ENCODE results near the gene FSCN2.
A peak's percentile ranks its signal among the peaks of the same experiment; 100 is the strongest.

The FSCN2 gene

GRCh38 chr17:81540676-81541027 lies 12.5 kb downstream of the FSCN2 start:
- no peak for DNase-seq

- no peak for DNase-seq
These were observed 12.9 kb downstream of the FSCN2 start for GRCh38 chr17:81541123-81541522.

DNA sequence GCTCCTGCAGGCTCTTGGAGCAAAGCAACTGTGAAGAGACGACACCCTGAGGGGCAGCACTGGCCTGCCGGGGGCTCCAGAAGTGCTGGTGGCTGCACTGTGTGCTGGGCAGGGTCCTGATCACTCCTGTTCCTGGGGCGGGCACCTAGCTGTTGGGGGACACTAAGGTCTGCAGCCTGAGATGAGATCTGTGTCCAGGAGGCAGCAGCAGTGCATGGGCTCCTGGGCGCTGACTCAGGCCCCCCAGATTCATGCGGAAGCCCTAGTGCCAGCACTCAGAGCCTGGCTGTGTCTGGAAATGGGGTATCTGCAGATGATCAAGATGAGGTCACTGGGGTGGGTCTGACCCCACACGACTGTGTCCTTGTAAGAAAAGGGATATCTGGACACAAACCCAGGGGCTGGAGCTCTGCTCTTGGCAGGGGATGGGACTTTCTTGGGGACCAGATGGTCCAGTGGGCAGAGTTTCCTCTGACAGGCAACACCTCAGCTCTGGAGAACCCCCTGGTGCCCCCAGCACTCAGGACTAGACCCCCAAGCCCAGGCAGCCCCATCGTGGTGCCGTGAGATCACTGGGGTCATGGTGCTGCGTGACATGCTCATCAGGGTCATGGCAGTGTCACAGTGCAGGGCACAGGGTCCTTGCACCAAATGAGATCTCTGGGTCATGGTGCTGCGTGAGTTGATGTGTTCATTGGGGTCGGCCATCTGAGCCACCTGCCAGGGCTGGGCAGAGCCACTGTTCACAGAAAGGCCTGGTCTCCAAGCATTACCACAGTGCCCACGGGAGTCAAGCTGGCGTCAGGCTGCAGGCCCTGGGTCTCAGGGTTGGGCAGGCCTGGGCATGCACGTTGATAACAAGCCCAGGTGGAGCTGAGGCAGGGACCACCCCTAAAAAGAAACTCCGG lies 14.5 kb downstream of the FSCN2 start:
- no peak for DNase-seq

DNA sequence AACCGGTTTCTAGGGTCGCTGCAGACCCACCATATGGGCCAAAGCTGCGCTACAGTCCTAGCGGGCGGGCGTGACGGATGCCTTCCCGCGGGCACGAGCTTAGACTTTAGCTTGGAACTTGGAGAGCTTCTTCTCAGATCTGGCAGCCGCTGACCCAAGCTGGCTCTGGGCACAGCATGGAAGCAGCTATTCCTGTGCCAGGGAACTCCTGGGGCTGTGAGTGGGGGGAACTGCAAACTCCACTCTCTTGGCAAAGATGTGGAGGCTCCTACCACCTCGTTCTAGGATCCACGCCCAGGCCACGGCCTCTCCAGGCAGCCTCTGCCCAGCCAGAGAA lies 15.1 kb downstream of the FSCN2 start:
- no peak for DNase-seq

DNA sequence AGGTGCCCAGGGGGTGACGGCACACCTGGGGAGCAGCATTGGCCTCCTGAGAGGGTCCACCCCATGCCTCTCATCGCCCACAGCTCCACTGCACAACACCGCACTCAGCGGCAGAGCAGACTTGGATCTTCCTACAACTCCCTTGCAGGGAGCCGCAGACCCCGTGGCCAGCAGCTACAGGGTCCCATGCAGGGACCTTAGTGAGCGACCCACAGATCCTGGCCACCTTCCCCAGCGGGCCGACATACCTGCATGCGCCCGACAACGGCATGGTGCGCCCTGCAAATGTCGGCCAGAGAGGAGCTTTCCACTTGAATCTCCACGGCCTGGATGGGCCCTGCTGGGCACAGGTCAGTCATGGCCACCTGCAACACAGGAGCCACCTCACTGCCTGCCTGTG lies 15.6 kb downstream of the FSCN2 start:
- DNase-seq, result no peak

GRCh38 chr17:81544281-81544974 lies 16.3 kb downstream of the FSCN2 start:
- no peak for DNase-seq

DNA sequence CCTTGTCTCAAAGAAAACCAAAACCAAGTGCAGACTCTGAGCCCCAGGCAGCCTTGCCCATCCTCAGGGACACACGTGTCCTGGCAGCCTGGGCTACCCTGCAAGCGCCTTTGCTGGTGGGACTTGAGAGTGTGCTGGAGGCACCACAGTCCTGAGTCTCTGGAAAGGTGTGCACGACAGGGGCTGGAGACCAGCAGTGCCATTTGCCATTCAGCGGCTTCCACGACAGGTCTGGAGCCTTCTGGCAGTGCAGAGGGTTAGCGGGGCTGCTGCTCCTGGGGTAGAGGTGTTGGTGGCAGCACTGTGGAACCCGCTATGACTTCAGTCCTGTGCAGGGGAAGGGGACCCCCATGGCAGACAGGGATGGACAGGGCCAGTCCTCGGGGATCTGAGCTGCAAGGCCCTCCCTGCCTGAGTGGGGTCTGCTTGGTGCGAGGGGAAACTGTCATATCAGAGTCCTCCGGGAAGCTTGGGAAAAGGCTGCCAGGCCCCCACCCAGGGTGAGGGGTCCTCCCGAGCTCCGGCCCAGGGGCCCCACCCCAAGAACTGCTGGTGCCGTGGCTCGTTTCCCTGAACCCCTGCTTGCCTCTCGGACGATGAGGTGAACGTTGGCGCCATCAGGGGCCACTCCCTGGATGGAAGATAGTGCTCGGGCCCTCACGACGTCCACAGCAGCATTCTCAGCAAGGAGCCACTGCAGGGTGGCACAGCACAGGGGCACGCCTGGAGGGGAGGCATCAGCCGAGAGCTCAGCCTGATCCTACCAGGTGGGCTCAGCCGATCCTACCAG lies 17.2 kb downstream of the FSCN2 start:
- DNase-seq, result no peak

GRCh38 chr17:81546906-81547613 lies 18.9 kb downstream of the FSCN2 start:
- DNase-seq, result no peak

DNA sequence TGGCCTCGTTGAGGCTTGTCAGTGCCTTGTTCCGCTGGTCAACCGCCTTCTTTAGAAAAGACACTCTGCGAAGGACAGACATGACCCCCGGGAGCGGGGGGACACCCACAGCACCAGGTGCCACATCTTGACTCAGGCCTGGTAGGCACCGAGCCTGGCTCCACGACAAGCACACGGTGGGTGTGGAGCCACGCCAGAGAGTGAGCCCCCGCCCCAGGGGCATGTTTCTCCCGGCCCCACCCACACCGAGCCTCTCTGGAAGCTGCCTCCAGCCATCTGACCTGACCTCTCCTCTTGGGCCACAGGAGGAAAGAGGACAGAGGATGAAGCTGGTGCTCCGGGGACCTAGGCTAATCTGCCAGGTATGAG lies 19.4 kb downstream of the FSCN2 start:
- DNase-seq, result no peak

- no peak for DNase-seq
These were observed 20.9 kb downstream of the FSCN2 start for GRCh38 chr17:81549031-81549557.

DNA sequence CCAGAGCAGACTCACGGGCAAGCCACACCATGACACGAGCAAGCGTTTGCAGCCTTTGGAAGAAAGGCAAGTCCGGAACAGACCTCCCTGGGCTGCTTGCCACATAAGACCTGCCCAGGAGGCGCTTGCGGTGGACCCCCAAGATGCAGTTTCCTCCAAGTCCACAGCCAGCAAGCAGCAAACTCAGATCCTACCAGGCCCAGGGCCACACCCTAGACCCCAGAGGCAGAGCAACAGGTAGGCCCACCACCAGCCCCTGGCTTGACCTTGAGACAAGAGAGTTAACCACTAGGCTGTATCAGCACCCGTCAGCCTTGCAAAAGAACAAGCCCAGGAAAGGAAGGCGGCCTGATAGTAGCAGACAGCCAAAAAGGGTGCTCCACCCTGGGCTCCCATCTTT lies 21.6 kb downstream of the FSCN2 start:
- no peak for DNase-seq

DNA sequence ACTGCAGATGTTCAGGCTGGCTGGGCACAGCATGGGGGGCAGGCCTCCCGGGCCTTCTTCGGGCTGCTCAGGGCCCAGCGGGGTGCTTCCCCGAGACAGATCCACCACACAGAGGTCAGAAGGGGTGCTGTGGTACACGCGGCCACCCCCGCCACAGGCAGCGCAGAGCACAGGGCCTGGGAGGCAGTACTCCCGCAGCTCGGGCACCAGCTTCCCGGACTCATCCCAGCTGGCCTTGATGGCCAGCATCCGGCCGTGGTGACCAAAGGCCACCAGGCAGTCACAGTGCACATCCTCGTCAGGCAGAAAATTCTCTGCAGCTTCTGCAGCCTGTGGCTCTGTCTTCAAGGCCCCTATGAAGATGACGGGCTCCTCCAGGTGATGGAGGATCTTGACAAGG lies 22.1 kb downstream of the FSCN2 start:
- DNase-seq, result no peak

GRCh38 chr17:81550830-81551457 lies 22.8 kb downstream of the FSCN2 start:
- DNase-seq, result no peak

DNA sequence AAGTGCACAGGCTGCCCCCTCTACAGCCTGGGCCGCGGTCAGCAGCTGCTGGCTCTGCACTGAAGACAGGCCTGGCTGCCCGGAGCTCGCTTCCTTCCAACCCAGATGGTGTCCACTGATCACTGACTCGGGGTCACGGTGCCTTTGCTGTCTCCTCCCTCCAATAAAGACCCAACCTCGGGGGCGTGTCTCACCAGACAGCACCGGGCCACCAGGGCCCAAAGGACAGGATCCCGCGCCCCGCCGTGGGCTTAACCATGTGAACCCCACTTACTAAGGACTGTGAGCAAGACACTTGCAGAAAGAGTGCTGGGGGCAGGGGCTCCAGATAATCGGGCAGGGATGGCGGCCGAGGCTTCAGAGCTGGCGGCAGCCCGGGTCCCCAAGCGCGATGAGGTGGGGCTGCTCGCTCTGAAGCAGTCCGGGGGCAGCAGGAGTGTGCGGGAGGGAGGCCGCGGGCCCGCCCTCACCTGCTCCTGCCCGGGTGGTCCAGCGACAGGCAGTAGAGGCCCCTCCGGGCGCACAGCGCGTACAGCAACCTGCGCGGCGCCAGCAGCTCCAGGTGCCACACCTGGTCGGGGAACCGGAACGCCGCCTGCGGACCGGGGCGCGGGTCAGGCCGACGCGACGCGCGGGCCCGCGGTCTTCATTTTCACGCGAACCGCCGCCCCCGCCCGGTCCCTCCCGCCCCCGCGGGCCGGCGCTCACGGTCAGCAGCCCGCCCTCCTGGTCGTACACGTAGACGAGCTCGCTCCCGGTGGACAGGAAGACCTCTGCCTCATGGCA lies 23.5 kb downstream of the FSCN2 start:
- DNase-seq, result peak; percentile 57

GRCh38 chr17:81552244-81553017 lies 24.3 kb downstream of the FSCN2 start, which contains the start of gene FAAP100:
Gene FAAP100, minus strand, starts transcription at chr17:81552353. Its CDS starts 23 bp downstream, at chr17:81552330.
- DNase-seq, result peak; percentile 93

- peak; percentile 88 for DNase-seq
These were observed 24.9 kb downstream of the FSCN2 start for GRCh38 chr17:81553018-81553615.

- DNase-seq, result no peak
These were observed 25.5 kb downstream of the FSCN2 start for GRCh38 chr17:81553616-81554181.

- no peak for DNase-seq
These were observed 28.1 kb downstream of the FSCN2 start for GRCh38 chr17:81556175-81556691.

GRCh38 chr17:81556863-81557262 lies 28.7 kb downstream of the FSCN2 start:
- DNase-seq, result no peak
